Body of pancreas (tissue), 4 donors: ENCODE measurements around the gene DNASE1L2.

Experiments used
- POLR2A ChIP-seq, 3 donors: fragments of 450-650 bp; IDR thresholded peaks; one replicate each; pipeline ENCODE4 v1.6.1; 2016; ENCODE audit warnings: antibody characterized with exemption in 3 of 3, mild to moderate bottlenecking in 2 of 3
- TF ChIP-seq, protein P1 (sequence below), 7 experiments: fragments of 450-650 bp in 4 of 7; fragments of 200-600 bp in 3 of 7; sonication (generic) in 3 of 7; IDR thresholded peaks; one replicate each; pipeline ENCODE4 v1.5.1; 2016 to 2019; ENCODE audit warnings: antibody characterized with exemption in 7 of 7

DNA sequence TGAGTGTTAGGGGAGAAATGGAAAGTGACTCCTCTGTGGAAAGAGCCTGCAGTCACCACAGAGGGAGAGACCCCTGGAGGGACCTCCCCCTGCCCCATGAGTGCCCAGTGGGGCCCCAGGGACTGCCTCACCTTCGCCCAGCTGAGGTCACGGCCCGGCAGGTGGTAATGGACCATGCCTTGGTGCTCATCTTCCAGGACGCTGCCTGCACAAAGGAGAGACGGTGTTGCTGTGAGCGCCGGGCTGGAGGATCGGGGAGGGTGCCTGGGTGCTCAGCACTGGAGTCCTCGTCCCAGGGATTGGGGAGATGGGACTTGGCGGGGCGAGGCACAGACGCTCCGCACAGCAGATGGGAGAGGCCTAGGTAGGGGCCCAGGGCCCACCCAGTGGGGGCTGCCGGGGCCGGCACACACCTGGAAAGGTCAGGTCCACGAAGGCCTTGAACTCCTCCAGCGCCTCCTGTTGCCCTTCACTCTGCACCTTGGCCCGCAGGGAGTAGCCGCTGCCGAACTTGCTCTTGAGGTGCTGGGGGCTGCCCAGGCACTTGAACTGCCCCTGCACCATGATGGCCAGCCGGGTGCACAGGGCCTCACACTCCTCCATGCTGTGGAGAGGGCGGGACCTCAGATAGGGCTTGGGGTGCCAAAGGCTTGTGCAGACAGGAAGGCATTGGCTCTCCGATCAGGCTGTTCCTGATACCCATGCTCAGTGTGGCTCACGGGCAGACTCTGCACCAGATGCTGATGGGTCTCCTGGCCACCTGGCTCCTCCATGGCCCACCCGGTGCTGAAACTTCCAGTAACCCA, 41.4 kb downstream of the DNASE1L2 start:
- TF ChIP-seq, protein P1, sequence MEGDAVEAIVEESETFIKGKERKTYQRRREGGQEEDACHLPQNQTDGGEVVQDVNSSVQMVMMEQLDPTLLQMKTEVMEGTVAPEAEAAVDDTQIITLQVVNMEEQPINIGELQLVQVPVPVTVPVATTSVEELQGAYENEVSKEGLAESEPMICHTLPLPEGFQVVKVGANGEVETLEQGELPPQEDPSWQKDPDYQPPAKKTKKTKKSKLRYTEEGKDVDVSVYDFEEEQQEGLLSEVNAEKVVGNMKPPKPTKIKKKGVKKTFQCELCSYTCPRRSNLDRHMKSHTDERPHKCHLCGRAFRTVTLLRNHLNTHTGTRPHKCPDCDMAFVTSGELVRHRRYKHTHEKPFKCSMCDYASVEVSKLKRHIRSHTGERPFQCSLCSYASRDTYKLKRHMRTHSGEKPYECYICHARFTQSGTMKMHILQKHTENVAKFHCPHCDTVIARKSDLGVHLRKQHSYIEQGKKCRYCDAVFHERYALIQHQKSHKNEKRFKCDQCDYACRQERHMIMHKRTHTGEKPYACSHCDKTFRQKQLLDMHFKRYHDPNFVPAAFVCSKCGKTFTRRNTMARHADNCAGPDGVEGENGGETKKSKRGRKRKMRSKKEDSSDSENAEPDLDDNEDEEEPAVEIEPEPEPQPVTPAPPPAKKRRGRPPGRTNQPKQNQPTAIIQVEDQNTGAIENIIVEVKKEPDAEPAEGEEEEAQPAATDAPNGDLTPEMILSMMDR (IDR thresholded peaks at IDR 0.05) = no peak
- TF ChIP-seq POLR2A (IDR thresholded peaks at IDR 0.05) = no peak
